CD8-positive, alpha-beta memory T cell (primary cell): ENCODE results near the gene ANAPC2. TPM values are rescaled to one million over a fixed set of nuclear protein-coding genes. Genes with fewer than 3 reads are reported as not detected.

Experiments
- CTCF ChIA-PET: fragments of 350-600 bp; sonication (Branson Sonifier 250); formaldehyde crosslinking; loops from one replicate; lab custom pipeline; 2021; ENCODE audit warnings: antibody characterized with exemption; lab: Charles Lee
- POLR2A ChIA-PET: fragments of 350-600 bp; sonication (Branson Sonifier 250); formaldehyde crosslinking; loops from one replicate; lab custom pipeline; 2021; ENCODE audit warnings: antibody characterized with exemption; lab: Charles Lee
- DNase-seq, 5 donors: peaks; one replicate each; pipeline versions ENCODE4 v3.0.0 to v3.0.0-alpha.2; 2020 to 2022; ENCODE audit warnings: mixed read lengths in 1 of 5
- H3K27ac ChIP-seq: one replicate; pipeline ENCODE4 v1.7.0; 2013; ENCODE audit warnings: low read depth, mild to moderate bottlenecking, low read length, moderate library complexity
- H3K27me3 ChIP-seq: 2 replicates; pipeline ENCODE4 v1.7.0; 2013; ENCODE audit warnings: low read length, mild to moderate bottlenecking; ENCODE audit not compliant: insufficient read depth, poor library complexity, severe bottlenecking
- H3K36me3 ChIP-seq: 2 replicates; pipeline ENCODE4 v1.7.0; 2013; ENCODE audit warnings: mild to moderate bottlenecking, low read length, moderate library complexity; ENCODE audit not compliant: insufficient read depth
- H3K4me1 ChIP-seq: 2 replicates; pipeline ENCODE4 v1.7.0; 2013; ENCODE audit warnings: mild to moderate bottlenecking, low read length, moderate library complexity; ENCODE audit not compliant: insufficient read depth
- H3K4me3 ChIP-seq: 2 replicates; pipeline ENCODE4 v1.7.0; 2013; ENCODE audit warnings: mild to moderate bottlenecking, low read length
- H3K9me3 ChIP-seq: 2 replicates; pipeline ENCODE4 v1.7.0; 2013; ENCODE audit warnings: mild to moderate bottlenecking, low read length
- H3K27ac Mint-ChIP-seq, 8 donors: one replicate each; pipeline ENCODE4 v1.8.0; 2020 to 2021; ENCODE audit warnings: mixed read lengths in 8 of 8, mild to moderate bottlenecking in 6 of 8, inconsistent platforms in 3 of 8, moderate library complexity in 3 of 8
- H3K27me3 Mint-ChIP-seq, 2 donors: one replicate each; pipeline ENCODE4 v1.8.0; 2020 to 2021; ENCODE audit warnings: mixed read lengths in 2 of 2, mild to moderate bottlenecking in 1 of 2, moderate library complexity in 1 of 2
- H3K36me3 Mint-ChIP-seq, 3 donors: one replicate each; pipeline ENCODE4 v1.8.0; 2020 to 2021; ENCODE audit warnings: mixed read lengths in 3 of 3, inconsistent platforms in 1 of 3, mild to moderate bottlenecking in 1 of 3
- H3K4me1 Mint-ChIP-seq, 3 donors: one replicate each; pipeline ENCODE4 v1.8.0; 2020 to 2021; ENCODE audit warnings: mixed read lengths in 3 of 3, inconsistent platforms in 1 of 3, mild to moderate bottlenecking in 1 of 3
- H3K4me3 Mint-ChIP-seq, 7 donors: one replicate each; pipeline ENCODE4 v1.8.0; 2020 to 2021; ENCODE audit warnings: mixed read lengths in 7 of 7, mild to moderate bottlenecking in 6 of 7, moderate library complexity in 4 of 7, inconsistent platforms in 2 of 7
- H3K9me3 Mint-ChIP-seq, 5 donors: one replicate each; pipeline ENCODE4 v1.8.0; 2020 to 2022; ENCODE audit warnings: mixed read lengths in 5 of 5, mild to moderate bottlenecking in 3 of 5, moderate library complexity in 2 of 5, inconsistent platforms in 1 of 5
- polyA plus RNA-seq: library from polyadenylated mRNA; unstranded; fragments of 300-500 nt; fragmentation: Illumina TruSeq; gene quantifications from one replicate; pipeline ENCODE4 v1.2.3, GENCODE V29; 2021
- total RNA-seq, 2 experiments: library from RNA; stranded (reverse); gene quantifications; one replicate each; pipeline ENCODE4 v1.2.3, GENCODE V29; 2021

ANAPC2 gene
- total and polyA plus RNA-seq, 3 experiments from 2014 or later = 5.4 to 57.0 (median 50.2) TPM

- H3K9me3 ChIP-seq = no peaks in the 10 kb centered on the region
- peaks cover 0 to 77% (median 8%) of the 10 kb centered on the region in 3 donors for H3K36me3 Mint-ChIP-seq
- peak overlapping the region in 1 of 8 donors; percentile 57 for H3K27ac Mint-ChIP-seq
- no peaks in the 10 kb centered on the region for H3K27me3 Mint-ChIP-seq
- peaks cover 8% of the 10 kb centered on the region for H3K36me3 ChIP-seq
- H3K4me1 Mint-ChIP-seq = peaks cover 28 to 48% (median 29%) of the 10 kb centered on the region in 3 donors
- CTCF ChIA-PET = no interaction called here
- H3K27ac ChIP-seq = no peak overlapping the region
- peak overlapping the region in 1 of 7 donors; percentile 13 for H3K4me3 Mint-ChIP-seq
- H3K4me3 ChIP-seq = no peak overlapping the region
- H3K9me3 Mint-ChIP-seq = no peaks in the 10 kb centered on the region
- H3K4me1 ChIP-seq = peaks cover 32% of the 10 kb centered on the region
- H3K27me3 ChIP-seq = no peaks in the 10 kb centered on the region
- no peak for DNase-seq
- POLR2A ChIA-PET = no interaction called here
These were observed 3.3 kb downstream of the ANAPC2 start for GRCh38 chr9:137184881-137185660.

GRCh38 chr9:137183980-137184595, 4.3 kb downstream of the ANAPC2 start:
- H3K4me1 ChIP-seq = peaks cover 22% of the 10 kb centered on the region
- no peaks in the 10 kb centered on the region for H3K9me3 ChIP-seq
- H3K27me3 ChIP-seq = no peaks in the 10 kb centered on the region
- no peak overlapping the region for H3K27ac ChIP-seq
- DNase-seq = no peak
- Mint-ChIP-seq H3K36me3 (peaks cover 0 to 80% (median 8%) of the 10 kb centered on the region in 3 donors), H3K9me3 (no peaks in the 10 kb centered on the region), H3K4me3 (peak overlapping the region in 2 of 7 donors; percentile 36 to 78), H3K27me3 (no peaks in the 10 kb centered on the region), H3K4me1 (peaks cover 21 to 41% (median 24%) of the 10 kb centered on the region in 3 donors), H3K27ac (peak overlapping the region in 1 of 8 donors; percentile 47)
- POLR2A ChIA-PET = no interaction called here
- no peak overlapping the region for H3K4me3 ChIP-seq
- CTCF ChIA-PET = no interaction called here
- peaks cover 8% of the 10 kb centered on the region for H3K36me3 ChIP-seq

GRCh38 chr9:137182836-137183235, 5.5 kb downstream of the ANAPC2 start:
- no peak for DNase-seq
- Mint-ChIP-seq H3K9me3 (no peaks in the 10 kb centered on the region), H3K4me3 (no peak overlapping the region), H3K27ac (peak overlapping the region in 1 of 8 donors; percentile 48), H3K27me3 (no peaks in the 10 kb centered on the region), H3K36me3 (peaks cover 0 to 79% (median 8%) of the 10 kb centered on the region in 3 donors), H3K4me1 (peaks cover 18 to 32% (median 20%) of the 10 kb centered on the region in 3 donors)
- no peak overlapping the region for H3K4me3 ChIP-seq
- H3K9me3 ChIP-seq = no peaks in the 10 kb centered on the region
- no peak overlapping the region for H3K27ac ChIP-seq
- POLR2A ChIA-PET = interaction anchor here (1.1 kb wide), 1 partner anchor 17 kb away, joined by 3 read pairs; no protein-coding TSS in a partner anchor
- H3K36me3 ChIP-seq = peaks cover 8% of the 10 kb centered on the region
- no peaks in the 10 kb centered on the region for H3K27me3 ChIP-seq
- peaks cover 20% of the 10 kb centered on the region for H3K4me1 ChIP-seq
- CTCF ChIA-PET = no interaction called here

GRCh38 chr9:137181680-137182079, 6.7 kb downstream of the ANAPC2 start:
- ChIA-PET CTCF (no interaction called here), POLR2A (no interaction called here)
- no peaks in the 10 kb centered on the region for H3K9me3 Mint-ChIP-seq
- DNase-seq = no peak
- no peak overlapping the region for H3K4me3 ChIP-seq
- no peaks in the 10 kb centered on the region for H3K27me3 Mint-ChIP-seq
- peaks cover 8% of the 10 kb centered on the region for H3K36me3 ChIP-seq
- H3K9me3 ChIP-seq = no peaks in the 10 kb centered on the region
- peaks cover 7 to 21% (median 9%) of the 10 kb centered on the region in 3 donors for H3K4me1 Mint-ChIP-seq
- H3K27ac ChIP-seq = no peak overlapping the region
- peaks cover 9% of the 10 kb centered on the region for H3K4me1 ChIP-seq
- no peaks in the 10 kb centered on the region for H3K27me3 ChIP-seq
- no peak overlapping the region for H3K27ac Mint-ChIP-seq
- peak overlapping the region in 1 of 7 donors; percentile 35 for H3K4me3 Mint-ChIP-seq
- peaks cover 0 to 80% (median 6%) of the 10 kb centered on the region in 3 donors for H3K36me3 Mint-ChIP-seq

- POLR2A ChIA-PET = interaction anchor here (1.2 kb wide), 1 partner anchor 8 kb away, joined by 4 read pairs; no protein-coding TSS in a partner anchor
- H3K27ac ChIP-seq = no peak overlapping the region
- no peaks in the 10 kb centered on the region for H3K4me1 ChIP-seq
- H3K27me3 Mint-ChIP-seq = no peaks in the 10 kb centered on the region
- H3K4me1 Mint-ChIP-seq = peaks cover 4 to 17% (median 5%) of the 10 kb centered on the region in 3 donors
- no peak overlapping the region for H3K4me3 ChIP-seq
- no peak overlapping the region for H3K4me3 Mint-ChIP-seq
- DNase-seq = no peak
- H3K9me3 ChIP-seq = no peaks in the 10 kb centered on the region
- H3K27me3 ChIP-seq = no peaks in the 10 kb centered on the region
- H3K9me3 Mint-ChIP-seq = no peaks in the 10 kb centered on the region
- no peak overlapping the region for H3K27ac Mint-ChIP-seq
- peaks cover 8% of the 10 kb centered on the region for H3K36me3 ChIP-seq
- H3K36me3 Mint-ChIP-seq = peaks cover 0 to 72% (median 6%) of the 10 kb centered on the region in 3 donors
- CTCF ChIA-PET = interaction anchor here (0.5 kb wide), 1 partner anchor 53 kb away, joined by 3 read pairs; no protein-coding TSS in a partner anchor
These were observed 7.9 kb downstream of the ANAPC2 start for GRCh38 chr9:137180491-137180890.

- no peak overlapping the region for H3K27ac Mint-ChIP-seq
- Histone ChIP-seq H3K9me3 (no peaks in the 10 kb centered on the region), H3K27ac (no peak overlapping the region), H3K4me3 (no peak overlapping the region), H3K36me3 (peaks cover 8% of the 10 kb centered on the region), H3K4me1 (no peaks in the 10 kb centered on the region), H3K27me3 (no peaks in the 10 kb centered on the region)
- peaks cover 4 to 13% (median 5%) of the 10 kb centered on the region in 3 donors for H3K4me1 Mint-ChIP-seq
- no peak overlapping the region for H3K4me3 Mint-ChIP-seq
- H3K9me3 Mint-ChIP-seq = no peaks in the 10 kb centered on the region
- H3K36me3 Mint-ChIP-seq = peaks cover 0 to 67% (median 6%) of the 10 kb centered on the region in 3 donors
- no peak for DNase-seq
- ChIA-PET CTCF (interaction anchor here (0.9 to 1.5 kb wide), 2 partner anchors 9 to 47 kb away, joined by 3 read pairs; partner anchors contain the start of gene RNF224), POLR2A (interaction anchor here (1.2 kb wide), 1 partner anchor 9 kb away, joined by 4 read pairs; no protein-coding TSS in a partner anchor)
- H3K27me3 Mint-ChIP-seq = no peaks in the 10 kb centered on the region
These were observed 8.6 kb downstream of the ANAPC2 start for GRCh38 chr9:137179761-137180160.

GRCh38 chr9:137178939-137179630, 9.3 kb downstream of the ANAPC2 start:
- peaks cover 1 to 8% (median 3%) of the 10 kb centered on the region in 3 donors for H3K4me1 Mint-ChIP-seq
- ChIA-PET CTCF (interaction anchor here (0.9 to 1.5 kb wide), 2 partner anchors 10 to 48 kb away, joined by 3 read pairs; partner anchors contain the start of gene RNF224), POLR2A (no interaction called here)
- H3K27ac ChIP-seq = no peak overlapping the region
- H3K4me1 ChIP-seq = no peaks in the 10 kb centered on the region
- no peaks in the 10 kb centered on the region for H3K27me3 Mint-ChIP-seq
- no peaks in the 10 kb centered on the region for H3K27me3 ChIP-seq
- H3K27ac Mint-ChIP-seq = peak overlapping the region in 1 of 8 donors; percentile 39
- DNase-seq = no peak
- H3K4me3 ChIP-seq = no peak overlapping the region
- H3K36me3 ChIP-seq = peaks cover 8% of the 10 kb centered on the region
- no peaks in the 10 kb centered on the region for H3K9me3 Mint-ChIP-seq
- H3K9me3 ChIP-seq = no peaks in the 10 kb centered on the region
- peaks cover 0 to 61% (median 2%) of the 10 kb centered on the region in 3 donors for H3K36me3 Mint-ChIP-seq
- H3K4me3 Mint-ChIP-seq = no peak overlapping the region
